Activated CD4-positive, alpha-beta T cell treated with anti-CD3 and anti-CD28 coated beads for 36 hours (primary cell): ENCODE data around the gene CRYGB. TPM values are rescaled to one million over a fixed set of nuclear protein-coding genes. Genes with fewer than 3 reads are reported as not detected.

Experiments used
- ATAC-seq: fragments of 200-7000 bp; cut with Tn5 transposase; one replicate; pipeline ENCODE4 v1.10.0; 2021; ENCODE audit warnings: mild to moderate bottlenecking, moderate library complexity
- CTCF ChIA-PET: fragments of 350-600 bp; sonication (Branson Sonifier 250); formaldehyde crosslinking; loops from one replicate; lab custom pipeline; 2021; ENCODE audit warnings: antibody characterized with exemption; lab: Charles Lee
- POLR2A ChIA-PET: fragments of 350-600 bp; sonication (Branson Sonifier 250); formaldehyde crosslinking; loops from one replicate; lab custom pipeline; 2021; ENCODE audit warnings: antibody characterized with exemption, inconsistent platforms; lab: Charles Lee
- DNase-seq: peaks from one replicate; pipeline ENCODE4 v3.0.0-alpha.2; 2020
- H3K27ac Mint-ChIP-seq: one replicate; pipeline ENCODE4 v1.8.0; 2021; ENCODE audit warnings: mixed read lengths
- H3K27me3 Mint-ChIP-seq: one replicate; pipeline ENCODE4 v1.8.0; 2021; ENCODE audit warnings: mixed read lengths
- H3K36me3 Mint-ChIP-seq: one replicate; pipeline ENCODE4 v1.8.0; 2021; ENCODE audit warnings: low read depth, mixed read lengths
- H3K4me1 Mint-ChIP-seq: one replicate; pipeline ENCODE4 v1.8.0; 2021; ENCODE audit warnings: mixed read lengths
- H3K4me3 Mint-ChIP-seq: one replicate; pipeline ENCODE4 v1.8.0; 2021; ENCODE audit warnings: mild to moderate bottlenecking, moderate library complexity, mixed read lengths
- H3K9me3 Mint-ChIP-seq: one replicate; pipeline ENCODE4 v1.8.0; 2021; ENCODE audit warnings: low read depth, mixed read lengths
- intact Hi-C, 2 experiments: fragments of 100-400 bp; cut with DNase I in 1 of 2; cut with micrococcal nuclease in 1 of 2; formaldehyde crosslinking; loops; one replicate each; pipeline versions ENCODE4 v1.14.2 to v1.15.1; 2022 to 2024; cut with DNase I, micrococcal nuclease
- total RNA-seq, 2 experiments: library from RNA; stranded (reverse); gene quantifications; one replicate each; pipeline ENCODE4 v1.2.3, GENCODE V29; 2021

CRYGB gene
- total RNA-seq, result not detected

- DNase-seq (no peak), ATAC-seq (no peak)
- intact Hi-C loops, result no loop called here
- H3K36me3 Mint-ChIP-seq, result no peaks in the 10 kb centered on the region
- H3K4me1 Mint-ChIP-seq, result no peaks in the 10 kb centered on the region
- H3K4me3 Mint-ChIP-seq, result no peak within 1 kb of the TSS
- H3K27ac Mint-ChIP-seq, result no peak within 1 kb of the TSS
- no peaks in the 10 kb centered on the region for H3K27me3 Mint-ChIP-seq
- POLR2A ChIA-PET, result no interaction called here
- CTCF ChIA-PET, result no interaction called here
- no peaks in the 10 kb centered on the region for H3K9me3 Mint-ChIP-seq
Observed at GRCh38 chr2:208146006-208146405, at the start of gene CRYGB. Gene CRYGB (minus strand): TSS chr2:208146158. CDS start chr2:208146120, 38 bp downstream.

- POLR2A ChIA-PET, result no interaction called here
- DNase-seq (no peak), ATAC-seq (no peak)
- Mint-ChIP-seq H3K9me3 (no peaks in the 10 kb centered on the region), H3K4me1 (no peaks in the 10 kb centered on the region), H3K27ac (no peak overlapping the region), H3K36me3 (no peaks in the 10 kb centered on the region), H3K4me3 (no peak overlapping the region), H3K27me3 (no peaks in the 10 kb centered on the region)
- CTCF ChIA-PET, result interaction anchor here (0.7 kb wide), 1 partner anchor 240 kb away, joined by 3 read pairs; no protein-coding TSS in a partner anchor
- intact Hi-C loops, result no loop called here
Observed at GRCh38 chr2:208195531-208195930, 49.6 kb upstream of the CRYGB start.

GRCh38 chr2:208192611-208193236, 46.8 kb upstream of the CRYGB start:
- ATAC-seq (no peak), DNase-seq (no peak)
- intact Hi-C loops, result no loop called here
- Mint-ChIP-seq H3K4me1 (no peaks in the 10 kb centered on the region), H3K9me3 (no peaks in the 10 kb centered on the region), H3K27ac (no peak overlapping the region), H3K36me3 (no peaks in the 10 kb centered on the region), H3K4me3 (no peak overlapping the region), H3K27me3 (no peaks in the 10 kb centered on the region)
- ChIA-PET CTCF (interaction anchor here (0.6 kb wide), 1 partner anchor 116 kb away, joined by 4 read pairs; no protein-coding TSS in a partner anchor), POLR2A (no interaction called here)

GRCh38 chr2:208189810-208190503, 44.0 kb upstream of the CRYGB start, which contains the start of gene C2orf80:
Gene C2orf80 (minus strand): TSS chr2:208190030. CDS start chr2:208186986, 3,044 bp downstream.
- H3K9me3 Mint-ChIP-seq, result no peaks in the 10 kb centered on the region
- H3K4me3 Mint-ChIP-seq, result no peak within 1 kb of the TSS
- POLR2A ChIA-PET, result no interaction called here
- H3K36me3 Mint-ChIP-seq, result no peaks in the 10 kb centered on the region
- no peaks in the 10 kb centered on the region for H3K27me3 Mint-ChIP-seq
- CTCF ChIA-PET, result interaction anchor here (2.2 kb wide), 1 partner anchor 14 kb away, joined by 9 read pairs; no protein-coding TSS in a partner anchor
- intact Hi-C loops, result no loop called here
- ATAC-seq (no peak), DNase-seq (no peak)
- no peak within 1 kb of the TSS for H3K27ac Mint-ChIP-seq
- no peaks in the 10 kb centered on the region for H3K4me1 Mint-ChIP-seq

GRCh38 chr2:208189069-208189809, 43.3 kb upstream of the CRYGB start:
- Mint-ChIP-seq H3K4me1 (no peaks in the 10 kb centered on the region), H3K4me3 (no peak overlapping the region), H3K27ac (no peak overlapping the region), H3K36me3 (no peaks in the 10 kb centered on the region), H3K9me3 (no peaks in the 10 kb centered on the region), H3K27me3 (peaks cover 2% of the 10 kb centered on the region)
- intact Hi-C loops, result no loop called here
- POLR2A ChIA-PET, result no interaction called here
- CTCF ChIA-PET, result interaction anchor here (0.6 to 2.2 kb wide), 2 partner anchors 13 to 62 kb away, joined by 4 to 9 read pairs; no protein-coding TSS in a partner anchor
- DNase-seq (no peak), ATAC-seq (no peak)

- ATAC-seq (no peak), DNase-seq (no peak)
- Mint-ChIP-seq H3K27me3 (peaks cover 7% of the 10 kb centered on the region), H3K27ac (no peak overlapping the region), H3K9me3 (no peaks in the 10 kb centered on the region), H3K4me1 (no peaks in the 10 kb centered on the region), H3K4me3 (no peak overlapping the region), H3K36me3 (no peaks in the 10 kb centered on the region)
- intact Hi-C loops, result no loop called here
- ChIA-PET CTCF (interaction anchor here (0.7 kb wide), 1 partner anchor 1183 kb away, joined by 3 read pairs; no protein-coding TSS in a partner anchor), POLR2A (no interaction called here)
Observed at GRCh38 chr2:208186893-208187292, 40.9 kb upstream of the CRYGB start.

GRCh38 chr2:208186465-208186864, 40.5 kb upstream of the CRYGB start:
- Mint-ChIP-seq H3K4me3 (no peak overlapping the region), H3K36me3 (no peaks in the 10 kb centered on the region), H3K4me1 (no peaks in the 10 kb centered on the region), H3K9me3 (no peaks in the 10 kb centered on the region), H3K27me3 (peaks cover 7% of the 10 kb centered on the region), H3K27ac (no peak overlapping the region)
- intact Hi-C loops, result no loop called here
- POLR2A ChIA-PET, result no interaction called here
- CTCF ChIA-PET, result interaction anchor here (0.7 to 1.5 kb wide), 2 partner anchors 10 to 1183 kb away, joined by 3 read pairs; no protein-coding TSS in a partner anchor
- peak; percentile 5 for DNase-seq
- no peak for ATAC-seq

GRCh38 chr2:208183972-208184705, 38.2 kb upstream of the CRYGB start:
- Mint-ChIP-seq H3K27ac (no peak overlapping the region), H3K4me1 (no peaks in the 10 kb centered on the region), H3K4me3 (no peak overlapping the region), H3K27me3 (peaks cover 7% of the 10 kb centered on the region), H3K36me3 (no peaks in the 10 kb centered on the region), H3K9me3 (no peaks in the 10 kb centered on the region)
- POLR2A ChIA-PET, result no interaction called here
- intact Hi-C loops, result no loop called here
- DNase-seq (no peak), ATAC-seq (no peak)
- CTCF ChIA-PET, result no interaction called here

GRCh38 chr2:208183526-208183925, 37.6 kb upstream of the CRYGB start:
- H3K27me3 Mint-ChIP-seq, result peaks cover 7% of the 10 kb centered on the region
- no peak for ATAC-seq
- ChIA-PET CTCF (no interaction called here), POLR2A (no interaction called here)
- intact Hi-C loops, result no loop called here
- H3K4me3 Mint-ChIP-seq, result no peak overlapping the region
- no peak overlapping the region for H3K27ac Mint-ChIP-seq
- no peak for DNase-seq
- H3K4me1 Mint-ChIP-seq, result no peaks in the 10 kb centered on the region
- H3K36me3 Mint-ChIP-seq, result no peaks in the 10 kb centered on the region
- H3K9me3 Mint-ChIP-seq, result no peaks in the 10 kb centered on the region

GRCh38 chr2:208182835-208183234, 36.9 kb upstream of the CRYGB start:
- ATAC-seq (no peak), DNase-seq (no peak)
- POLR2A ChIA-PET, result no interaction called here
- Mint-ChIP-seq H3K27ac (no peak overlapping the region), H3K36me3 (no peaks in the 10 kb centered on the region), H3K4me1 (no peaks in the 10 kb centered on the region), H3K27me3 (peaks cover 7% of the 10 kb centered on the region), H3K4me3 (no peak overlapping the region), H3K9me3 (no peaks in the 10 kb centered on the region)
- intact Hi-C loops, result no loop called here
- CTCF ChIA-PET, result no interaction called here

- Mint-ChIP-seq H3K4me3 (no peak overlapping the region), H3K27me3 (peaks cover 3% of the 10 kb centered on the region), H3K4me1 (peaks cover 4% of the 10 kb centered on the region), H3K27ac (no peak overlapping the region), H3K9me3 (no peaks in the 10 kb centered on the region), H3K36me3 (no peaks in the 10 kb centered on the region)
- DNase-seq (no peak), ATAC-seq (no peak)
- intact Hi-C loops, result loop anchor here in 1 of 2 experiments (5.0 kb wide), 1 partner anchor 1028 kb away; no protein-coding TSS in a partner anchor
- CTCF ChIA-PET, result no interaction called here
- POLR2A ChIA-PET, result no interaction called here
Observed at GRCh38 chr2:208179028-208179609, 33.2 kb upstream of the CRYGB start.
